SK-MEL-5 (cell line): Measurements from ENCODE around the gene CACNA2D1. TPM values are rescaled to one million over a fixed set of nuclear protein-coding genes. Genes with fewer than 3 reads are reported as not detected.

Source experiments
- DNase-seq: peaks from one replicate; pipeline ENCODE4 v3.0.0-alpha.2; 2016; ENCODE audit warnings: low read depth, low spot score
- in situ Hi-C: cut with HindIII; loops from 2 replicates; pipeline ENCODE4 v1.10.0; 2016; ENCODE audit warnings: low sequenced_read_pairs, high pct_unique_total_duplicates, low pct_unique_long_range_greater_than_20kb
- polyA plus RNA-seq, 2 experiments: library from polyadenylated mRNA; depleted of rRNA; stranded (reverse); fragments of >200 nt; gene quantifications; 2 replicates each; pipeline ENCODE4 v1.2.3, GENCODE V29; 2015
- total RNA-seq: library from RNA; depleted of rRNA; stranded (reverse); fragments of >200 nt; shearing (Covaris generic); gene quantifications from 2 replicates; pipeline ENCODE4 v1.2.3, GENCODE V29; 2014; rRNA removed

The CACNA2D1 gene
- total RNA-seq: 10.3 and 11.1 TPM in 2 replicates
- polyA plus RNA-seq (2015; cell fraction: cytosol; rRNA removed): 11.8 and 13.8 TPM in 2 replicates
- polyA plus RNA-seq (2015; cell fraction: nucleus; rRNA removed): 15.5 and 17.4 TPM in 2 replicates

DNA sequence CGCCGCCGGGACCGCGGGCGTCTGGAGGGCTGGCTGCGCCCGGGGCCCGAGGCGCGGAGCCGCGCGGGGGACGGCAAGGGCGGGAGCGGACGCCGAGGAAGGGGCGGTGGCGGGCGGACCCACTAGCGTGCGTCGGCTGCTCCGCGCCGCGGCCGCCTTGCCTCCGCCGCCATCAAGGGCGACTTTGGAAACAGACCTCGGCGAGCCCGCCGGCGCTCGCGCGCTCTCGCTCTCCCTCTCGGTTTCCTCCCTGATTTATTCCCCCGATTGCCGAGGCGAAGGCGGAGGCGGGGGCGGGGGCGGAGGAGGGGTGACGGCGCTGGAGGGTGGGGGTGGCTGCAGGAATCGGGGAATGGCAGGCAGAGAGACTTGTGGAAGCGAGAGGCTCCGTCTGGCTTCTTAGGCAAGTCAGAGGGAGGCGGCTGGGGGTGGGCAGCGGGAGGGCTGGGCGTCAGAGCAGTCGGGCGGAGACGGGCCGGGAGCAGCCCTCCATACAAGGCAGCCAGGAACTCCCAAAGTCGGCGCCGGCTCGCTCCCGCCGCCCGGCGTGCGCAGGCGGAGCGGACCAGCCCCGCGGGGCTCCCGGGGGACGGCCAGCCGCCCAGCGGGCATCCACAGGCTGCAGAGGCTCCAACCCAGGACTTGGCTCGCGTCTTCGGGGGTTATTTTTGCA is at the start of gene CACNA2D1:
TSS of gene CACNA2D1 (minus strand) at position 231 of the 673 bp plus-strand sequence.
- in situ Hi-C loops: no loop called here
- peak; percentile 89 for DNase-seq

DNA sequence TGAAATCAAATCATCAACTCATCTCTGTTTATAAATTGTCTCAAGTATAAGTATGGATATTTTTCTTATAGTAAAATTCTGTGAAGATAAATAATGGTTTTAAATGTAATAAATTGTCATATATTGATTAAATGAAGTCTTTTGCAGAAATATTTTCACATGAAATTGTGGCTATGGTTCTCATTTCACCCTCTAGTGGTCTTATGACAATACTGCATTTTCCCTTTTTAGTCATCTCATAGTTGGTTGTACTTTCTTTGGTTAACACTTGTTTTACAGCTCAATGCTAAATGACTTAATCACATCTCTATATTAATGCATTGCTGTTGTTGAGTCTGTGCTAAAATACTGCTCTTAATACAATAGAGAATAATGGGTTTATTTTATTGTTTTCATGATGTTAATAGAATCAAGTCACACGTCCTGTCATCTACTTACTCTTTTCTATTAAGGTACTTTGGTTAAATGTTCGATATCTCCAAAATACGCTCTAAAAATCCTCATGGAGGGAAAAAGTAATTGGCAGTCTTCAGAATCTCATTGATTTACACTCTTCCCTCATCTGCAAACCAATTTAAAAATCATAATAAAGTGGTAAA is 38.0 kb upstream of the CACNA2D1 start:
- in situ Hi-C loops: no loop called here
- peak; percentile 61 for DNase-seq

DNA sequence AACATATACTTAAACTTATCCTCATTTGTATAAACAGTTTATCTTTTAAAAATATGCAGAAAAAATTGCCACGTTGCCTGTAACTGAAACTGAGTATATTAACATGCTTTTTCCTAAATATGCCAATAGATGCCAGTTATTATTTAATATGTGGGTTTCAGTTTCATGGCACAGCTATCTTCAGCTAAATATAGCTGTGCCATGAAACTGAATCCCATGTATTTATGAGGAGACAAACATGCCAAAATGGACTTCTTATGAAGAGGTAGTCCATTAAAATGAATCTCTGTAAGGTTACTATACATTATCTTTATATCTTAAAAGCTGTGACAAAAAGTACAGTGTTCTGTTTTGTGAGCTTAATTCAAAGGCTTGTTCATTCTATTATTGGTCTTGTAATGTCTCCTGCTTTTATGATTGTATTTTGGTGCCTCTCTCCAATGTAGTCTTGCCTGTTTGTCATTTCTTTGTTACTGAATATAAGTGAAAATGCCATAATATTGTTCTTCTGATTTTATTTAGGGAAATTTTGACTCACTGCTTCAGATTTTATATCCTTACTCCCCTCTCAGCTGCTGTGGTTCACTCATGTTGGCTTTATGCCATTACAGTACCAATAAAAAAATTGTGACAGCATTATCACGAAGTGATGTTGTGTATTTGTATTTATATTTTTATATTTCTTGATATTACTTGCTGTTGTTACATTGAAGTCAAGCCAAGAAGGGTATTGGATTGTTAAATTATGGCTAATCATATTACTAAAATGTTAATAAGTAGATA is 34.3 kb upstream of the CACNA2D1 start:
- DNase-seq: no peak
- in situ Hi-C loops: no loop called here

DNA sequence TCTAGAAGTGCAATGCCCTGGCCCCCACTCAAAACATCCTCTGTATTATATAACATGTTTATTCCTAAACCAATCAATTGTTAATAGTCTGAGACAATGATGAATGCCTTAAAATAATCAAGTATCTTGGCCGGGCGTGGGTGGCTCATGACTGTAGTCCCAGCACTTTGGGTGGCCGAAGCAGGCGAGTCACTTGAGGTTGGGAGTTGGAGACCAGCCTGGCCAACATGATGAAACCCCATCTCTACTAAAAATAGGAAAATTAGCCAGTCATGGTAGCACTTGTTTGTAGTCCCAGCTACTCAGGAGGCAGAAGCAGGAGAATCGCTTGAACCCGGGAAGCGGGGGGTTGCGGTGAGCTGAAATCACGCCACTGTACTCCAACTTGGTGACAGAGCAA is 29.4 kb upstream of the CACNA2D1 start:
- in situ Hi-C loops: no loop called here
- DNase-seq: no peak

DNA sequence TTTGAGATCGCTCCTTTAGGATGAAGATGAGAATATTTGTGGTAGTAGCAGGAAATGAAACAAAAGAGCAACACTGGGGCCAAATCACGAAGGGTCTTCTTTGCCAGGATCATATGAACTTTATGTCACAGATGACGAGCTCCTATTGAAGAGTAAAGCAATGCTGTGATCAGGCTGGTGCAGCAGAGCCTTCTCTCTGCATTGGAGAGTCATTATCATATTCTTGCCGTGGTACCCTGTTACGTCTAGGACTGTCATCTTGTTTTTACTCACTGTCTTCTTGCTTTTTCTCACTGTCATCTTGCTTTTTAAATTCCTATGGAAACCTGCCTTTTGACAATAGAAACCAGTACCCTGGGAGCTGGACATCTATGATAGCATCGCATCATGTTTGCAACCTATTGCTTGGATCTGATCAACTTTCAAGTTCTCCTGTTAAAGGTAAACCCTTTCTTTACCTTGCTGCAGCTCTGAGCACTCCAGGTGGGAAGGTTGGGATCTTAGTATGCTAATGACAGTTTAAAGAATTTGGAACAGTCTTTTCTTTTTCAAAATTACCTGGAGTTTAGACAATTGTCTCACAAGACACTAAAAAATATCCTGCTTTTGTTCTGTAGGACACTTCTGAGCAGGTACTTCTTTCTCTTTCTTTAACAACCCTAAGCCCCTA is 27.9 kb upstream of the CACNA2D1 start:
- no peak for DNase-seq
- in situ Hi-C loops: no loop called here

DNA sequence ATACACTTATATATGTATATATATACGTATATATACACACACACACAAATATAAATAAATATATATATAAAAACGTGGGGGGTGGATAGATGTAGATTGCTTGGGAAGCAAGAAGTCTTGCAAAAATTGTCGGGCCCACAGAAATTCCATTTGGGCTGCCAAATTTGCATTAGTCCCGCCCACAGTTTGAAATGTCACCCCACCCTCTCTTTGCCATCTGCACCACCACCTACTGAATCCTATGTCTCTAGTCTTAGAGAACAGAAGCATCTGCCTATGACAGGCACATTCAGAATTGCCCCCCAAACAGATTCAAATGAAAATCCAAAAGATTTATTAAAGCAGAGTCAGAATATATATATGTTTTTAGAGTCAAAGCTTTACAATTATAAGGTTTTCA is 25.6 kb upstream of the CACNA2D1 start:
- DNase-seq: no peak
- in situ Hi-C loops: no loop called here

DNA sequence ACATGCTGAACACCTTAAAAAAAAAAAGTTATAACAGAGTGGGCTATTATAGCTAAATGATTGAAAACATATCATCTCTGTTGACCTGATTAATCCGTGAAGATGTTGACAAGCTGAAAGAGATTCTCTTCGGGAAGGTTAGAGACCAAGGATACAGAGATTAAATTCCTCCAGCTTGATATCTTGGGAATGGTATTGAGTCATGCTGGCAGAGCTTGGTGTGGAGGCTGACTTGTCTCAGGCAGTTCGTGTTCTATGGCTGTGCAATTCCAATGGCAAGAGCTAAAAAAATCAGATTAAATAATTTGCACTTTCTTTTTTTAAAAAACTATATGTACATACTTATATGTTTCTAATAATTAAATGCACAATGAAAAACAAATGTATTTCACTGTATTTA is 24.9 kb upstream of the CACNA2D1 start:
- no peak for DNase-seq
- in situ Hi-C loops: no loop called here

DNA sequence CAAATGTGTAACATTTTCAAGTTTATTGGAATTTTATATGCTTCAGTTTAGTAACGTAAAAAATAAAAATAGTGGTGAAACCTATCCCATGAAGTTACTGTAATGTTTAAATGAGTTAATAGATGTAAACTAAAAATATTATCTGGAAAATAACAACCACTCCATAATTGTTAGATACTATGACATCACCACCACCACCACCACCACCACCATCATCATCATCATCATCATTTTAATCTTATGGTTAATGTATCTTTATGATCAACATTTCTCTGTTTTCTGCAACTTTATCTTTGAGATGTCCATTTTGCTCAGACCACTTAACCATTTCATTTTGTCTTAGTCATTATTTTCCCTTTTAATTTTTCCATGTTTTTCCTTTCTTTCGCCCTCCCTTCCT is 23.4 kb upstream of the CACNA2D1 start:
- in situ Hi-C loops: no loop called here
- DNase-seq: no peak

DNA sequence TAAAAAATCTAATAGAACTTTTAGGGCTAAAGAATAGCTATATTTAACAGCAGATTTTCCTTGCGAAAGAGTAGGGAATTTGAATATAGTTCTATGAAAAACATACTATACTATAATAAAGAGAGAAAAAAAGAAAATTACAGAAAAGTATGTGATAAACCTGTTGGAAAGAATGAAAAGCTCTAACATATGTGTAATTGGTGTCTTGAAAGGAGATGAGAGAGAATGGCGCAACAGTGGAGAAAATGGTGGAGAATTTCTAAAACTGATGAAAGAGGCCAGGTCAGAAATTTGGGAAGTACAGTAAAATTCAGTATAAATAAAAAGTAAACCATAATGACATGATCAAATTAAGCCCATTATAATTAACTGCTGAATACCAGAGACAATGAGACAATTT is 20.8 kb upstream of the CACNA2D1 start:
- DNase-seq: no peak
- in situ Hi-C loops: no loop called here

DNA sequence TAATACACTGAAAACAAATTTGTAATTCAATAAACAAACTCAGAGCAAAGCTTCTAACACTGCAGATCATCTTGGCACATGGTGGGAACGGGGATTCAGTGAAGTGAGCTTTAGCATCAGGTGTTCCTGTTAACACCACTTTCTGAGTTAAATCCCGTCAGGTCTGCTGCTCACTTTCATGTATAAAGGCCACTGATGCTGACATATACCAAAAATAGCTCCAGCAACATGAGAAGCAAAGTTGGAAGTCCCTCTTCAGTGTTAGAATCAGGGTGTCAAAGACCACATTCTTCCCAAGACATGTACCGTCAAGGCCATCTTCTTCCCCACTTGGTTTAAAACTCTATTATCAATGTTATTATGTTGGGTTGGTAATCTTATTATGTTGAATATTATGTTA is 11.7 kb upstream of the CACNA2D1 start:
- DNase-seq: no peak
- in situ Hi-C loops: no loop called here

DNA sequence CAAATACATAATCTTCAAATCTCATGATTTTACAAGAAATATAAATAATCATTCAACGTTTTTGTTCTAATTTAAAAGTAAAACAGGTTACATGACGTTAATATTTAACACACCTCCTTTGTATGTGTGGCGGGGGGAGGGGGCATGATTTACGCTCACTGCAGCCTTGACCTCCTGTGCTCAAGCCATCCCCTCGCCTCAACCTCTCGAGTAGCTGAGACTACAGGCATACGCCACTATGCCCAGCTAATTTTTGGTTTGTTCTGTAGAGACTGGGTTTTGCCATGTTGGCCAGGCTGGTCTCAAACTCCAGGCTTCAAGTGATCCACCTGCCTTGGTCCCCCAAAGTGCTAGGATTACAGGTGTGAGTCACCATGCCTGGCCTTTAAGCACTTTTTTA is 7.2 kb upstream of the CACNA2D1 start:
- in situ Hi-C loops: no loop called here
- DNase-seq: no peak

DNA sequence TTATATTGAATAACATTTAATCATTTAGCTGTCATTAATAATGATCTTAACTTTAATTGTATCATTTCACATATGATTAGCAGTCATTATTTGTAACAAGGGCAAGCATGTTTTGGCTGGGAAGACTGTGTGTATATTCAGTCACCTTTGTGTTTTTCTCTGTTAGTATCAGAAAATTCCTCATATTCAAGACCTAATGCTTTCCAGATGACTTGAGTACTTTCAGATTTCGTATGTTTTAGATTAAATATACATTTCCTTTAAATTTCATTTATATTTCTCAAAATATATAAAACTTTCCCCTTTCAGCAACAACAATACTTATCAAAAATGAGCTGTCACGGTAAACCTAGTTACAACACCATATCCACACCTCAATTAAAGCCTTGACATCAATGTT is 6.3 kb upstream of the CACNA2D1 start:
- no peak for DNase-seq
- in situ Hi-C loops: no loop called here

DNA sequence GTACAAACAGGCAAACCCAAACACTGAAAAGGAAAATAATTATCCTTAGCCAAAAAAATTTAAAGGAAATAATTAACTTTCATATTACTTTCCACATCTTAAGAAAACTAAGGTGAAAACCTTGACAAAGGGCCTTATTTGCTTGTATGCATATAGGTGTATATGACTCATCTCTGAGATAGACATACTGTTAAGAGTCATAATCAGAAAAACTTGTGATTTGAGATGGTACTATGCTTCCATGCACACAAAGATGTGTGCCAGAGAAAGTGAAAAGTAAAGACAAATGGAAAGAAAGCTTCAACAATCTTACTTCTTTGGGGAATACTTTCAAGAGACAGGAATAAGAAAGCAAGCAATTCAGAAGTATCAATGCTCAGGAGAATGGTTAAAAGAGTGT is 3.3 kb upstream of the CACNA2D1 start:
- no peak for DNase-seq
- in situ Hi-C loops: no loop called here

DNA sequence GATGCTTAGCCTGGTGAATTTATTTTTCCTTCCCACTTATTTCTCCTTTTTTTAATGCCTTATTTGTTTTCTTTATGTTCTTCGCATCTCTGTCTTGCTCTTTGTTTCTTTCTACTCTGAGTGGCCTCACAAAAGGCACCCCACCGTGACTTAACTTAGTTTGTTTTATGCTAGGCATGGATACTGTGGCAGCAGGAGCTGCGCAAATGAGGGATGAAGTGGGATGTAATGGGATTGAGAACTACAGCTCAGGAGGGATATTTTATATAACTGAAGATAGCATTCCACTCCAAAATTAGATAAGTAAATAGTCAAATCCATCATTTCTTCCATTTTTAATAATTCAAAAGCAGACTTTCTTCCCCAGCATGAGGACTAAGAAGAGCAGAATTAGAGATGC is 1.7 kb upstream of the CACNA2D1 start:
- DNase-seq: no peak
- in situ Hi-C loops: no loop called here

DNA sequence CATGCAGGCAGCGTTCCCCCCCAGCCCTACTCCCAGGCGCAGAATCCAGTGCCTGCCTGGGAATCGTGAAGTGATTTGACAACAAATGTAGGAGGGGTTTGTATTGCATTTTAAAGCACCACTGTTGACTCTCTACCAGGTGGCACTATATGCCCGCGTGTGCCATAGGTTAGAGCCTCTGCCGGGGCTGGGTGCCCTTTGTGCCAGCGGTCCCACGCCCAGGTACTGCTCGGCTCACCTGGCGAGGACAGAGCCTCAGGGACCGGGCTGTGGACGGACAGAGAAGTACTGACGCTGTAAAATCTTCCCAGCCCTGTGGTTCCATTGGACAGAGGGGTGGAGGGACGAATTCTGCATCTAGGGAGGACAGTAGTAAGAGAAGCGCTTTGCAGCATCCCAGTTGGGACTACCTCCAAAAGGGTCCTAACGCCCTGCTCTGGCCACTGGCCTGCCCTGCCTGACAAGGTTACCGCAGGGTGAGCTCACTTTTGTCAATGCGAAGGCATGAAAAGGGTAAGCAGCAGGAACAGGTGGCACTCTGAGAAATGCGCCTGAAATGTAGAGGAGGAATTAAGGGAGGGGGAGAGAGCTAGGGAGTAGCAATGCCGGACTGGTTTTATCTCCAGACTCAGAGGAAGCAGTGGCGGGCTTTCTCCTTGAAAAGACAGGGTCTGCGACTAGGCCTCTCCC is 788 bp upstream of the CACNA2D1 start:
- in situ Hi-C loops: no loop called here
- DNase-seq: no peak

DNA sequence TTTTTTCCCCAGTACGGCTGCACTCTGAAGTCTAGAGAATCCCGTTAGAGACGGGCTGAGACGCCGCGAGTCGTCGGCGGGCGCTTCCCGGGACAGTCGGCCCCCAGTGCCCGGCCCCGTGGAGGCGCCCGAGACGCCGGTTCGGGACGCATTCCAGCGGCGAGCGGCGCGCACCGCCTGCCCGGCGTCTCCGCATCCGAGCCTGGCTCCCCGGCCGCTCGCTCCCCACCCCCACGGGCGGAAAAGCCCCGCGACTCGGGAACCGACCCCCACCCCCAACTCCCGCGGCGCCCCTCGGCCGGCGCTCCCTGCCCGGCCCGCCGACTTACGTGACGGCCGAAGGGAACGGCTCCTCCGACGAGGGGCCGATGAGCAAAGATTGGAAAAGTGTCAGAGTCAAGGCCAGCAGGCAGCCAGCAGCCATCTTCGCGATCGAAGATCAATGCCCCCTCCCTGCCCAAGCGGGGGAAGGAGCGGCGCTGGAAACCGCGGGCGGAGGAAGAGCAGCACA is 486 bp downstream of the CACNA2D1 start:
- in situ Hi-C loops: no loop called here

DNA sequence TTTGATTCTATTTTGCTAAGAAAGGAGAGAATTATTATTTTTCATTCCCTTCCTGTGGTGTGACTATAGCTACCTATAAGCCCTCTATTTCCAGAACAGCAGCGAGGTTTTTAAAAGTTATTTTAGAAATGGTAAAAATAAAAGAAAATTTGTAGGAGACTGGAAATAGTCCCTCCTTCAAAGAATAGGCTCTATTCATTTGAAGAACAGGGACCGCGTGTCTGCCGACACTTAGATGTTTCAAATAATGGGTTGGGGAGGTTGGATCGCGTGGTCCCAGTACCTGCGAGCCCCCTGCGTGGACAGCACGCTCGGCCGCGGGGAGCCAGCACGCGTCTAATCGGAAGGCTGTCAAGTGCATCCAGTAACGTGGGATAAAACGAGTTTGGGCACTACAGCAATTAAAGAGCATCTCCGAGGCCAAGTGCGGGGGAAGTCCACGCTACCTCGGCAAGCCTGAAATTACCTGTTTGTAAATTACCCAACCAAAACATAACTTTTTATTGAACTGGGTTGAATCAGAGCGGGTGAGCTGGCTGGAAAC is 1.0 kb downstream of the CACNA2D1 start:
- peak; percentile 38 for DNase-seq
- in situ Hi-C loops: no loop called here

More for the DNA sequence above, 486 bp downstream of the CACNA2D1 start:
- DNase-seq: no peak
